H9 (cell line): Measurements from ENCODE around the gene NUP54. TPM values are rescaled to one million over a fixed set of nuclear protein-coding genes. Genes with fewer than 3 reads are reported as not detected.
A peak's percentile ranks its signal among the peaks of the same experiment; 100 is the strongest.

ENCODE experiments used
- DNase-seq: peaks from one replicate; pipeline ENCODE4 v3.0.0-alpha.2; 2017
- H2AFZ ChIP-seq: one replicate; pipeline ENCODE4 v1.6.1; 2013; ENCODE audit warnings: mild to moderate bottlenecking, low read length, control low read depth, moderate library complexity
- H2AK5ac ChIP-seq: 2 replicates; pipeline ENCODE4 v1.6.1; 2013; ENCODE audit warnings: low read length, control low read depth, mixed read lengths; ENCODE audit not compliant: insufficient read length
- H2BK120ac ChIP-seq: one replicate; pipeline ENCODE4 v1.6.1; 2013; ENCODE audit warnings: low read depth, mild to moderate bottlenecking, low read length, control low read depth, inconsistent platforms; ENCODE audit not compliant: poor library complexity, severe bottlenecking
- H2BK12ac ChIP-seq: 2 replicates; pipeline ENCODE4 v1.6.1; 2013; ENCODE audit warnings: low read length, control low read depth, mixed read lengths, low read depth; ENCODE audit not compliant: insufficient read length
- H2BK15ac ChIP-seq: 2 replicates; pipeline ENCODE4 v1.6.1; 2013; ENCODE audit warnings: low read depth, low read length, control low read depth
- H2BK20ac ChIP-seq: one replicate; pipeline ENCODE4 v1.6.1; 2013; ENCODE audit warnings: low read depth, mild to moderate bottlenecking, low read length, control low read depth, inconsistent platforms; ENCODE audit not compliant: poor library complexity, severe bottlenecking
- H2BK5ac ChIP-seq: 2 replicates; pipeline ENCODE4 v1.6.1; 2013; ENCODE audit warnings: low read length, control low read depth, mixed read lengths; ENCODE audit not compliant: insufficient read length
- H3K14ac ChIP-seq: 2 replicates; pipeline ENCODE4 v1.6.1; 2013; ENCODE audit warnings: low read length, control low read depth; ENCODE audit not compliant: insufficient read depth
- H3K18ac ChIP-seq: 2 replicates; pipeline ENCODE4 v1.6.1; 2013; ENCODE audit warnings: low read depth, mild to moderate bottlenecking, mixed read lengths, low read length, control low read depth; ENCODE audit not compliant: insufficient read length
- H3K23ac ChIP-seq: 2 replicates; pipeline ENCODE4 v1.6.1; 2013; ENCODE audit warnings: low read length, control low read depth, mixed read lengths, low read depth; ENCODE audit not compliant: insufficient read length
- H3K23me2 ChIP-seq: 2 replicates; pipeline ENCODE4 v1.6.1; 2013; ENCODE audit warnings: low read depth, mild to moderate bottlenecking, mixed read lengths, low read length, control low read depth; ENCODE audit not compliant: insufficient read length, poor library complexity, severe bottlenecking
- H3K27ac ChIP-seq: 2 replicates; pipeline ENCODE4 v1.5.1; 2013; ENCODE audit warnings: low read length, control low read depth, mixed read lengths, low read depth; ENCODE audit not compliant: insufficient read length
- H3K27me3 ChIP-seq: 2 replicates; pipeline ENCODE4 v1.6.1; 2013; ENCODE audit warnings: low read length, control low read depth, inconsistent platforms; ENCODE audit not compliant: insufficient read depth
- H3K4ac ChIP-seq: 2 replicates; pipeline ENCODE4 v1.6.1; 2013; ENCODE audit warnings: low read depth, mild to moderate bottlenecking, control low read depth, inconsistent platforms, low read length, moderate library complexity
- H3K4me1 ChIP-seq: 2 replicates; pipeline ENCODE4 v1.6.1; 2013; ENCODE audit warnings: low read length, control low read depth, inconsistent platforms; ENCODE audit not compliant: insufficient read depth
- H3K4me2 ChIP-seq: 2 replicates; pipeline ENCODE4 v1.6.1; 2013; ENCODE audit warnings: low read length, control low read depth, mixed read lengths; ENCODE audit not compliant: insufficient read length, insufficient read depth
- H3K56ac ChIP-seq: 2 replicates; pipeline ENCODE4 v1.6.1; 2013; ENCODE audit warnings: low read depth, mild to moderate bottlenecking, mixed read lengths, low read length, control low read depth; ENCODE audit not compliant: insufficient read length
- H3K79me1 ChIP-seq: 2 replicates; pipeline ENCODE4 v1.6.1; 2013; ENCODE audit warnings: low read depth, mild to moderate bottlenecking, moderate library complexity, low read length, control low read depth, inconsistent platforms; ENCODE audit not compliant: insufficient read depth, poor library complexity, severe bottlenecking
- H3K79me2 ChIP-seq: 2 replicates; pipeline ENCODE4 v1.6.1; 2013; ENCODE audit warnings: low read length, control low read depth, inconsistent platforms; ENCODE audit not compliant: insufficient read depth
- H3K9ac ChIP-seq: 2 replicates; pipeline ENCODE4 v1.6.1; 2013; ENCODE audit warnings: low read length, control low read depth, mixed read lengths; ENCODE audit not compliant: insufficient read length; ENCODE audit errors: extremely low read depth
- H3K9me3 ChIP-seq: one replicate; pipeline ENCODE4 v1.6.1; 2013; ENCODE audit warnings: low read depth, low read length, inconsistent platforms; ENCODE audit not compliant: control insufficient read depth
- H3T11ph ChIP-seq: one replicate; pipeline ENCODE4 v1.6.1; 2013; ENCODE audit warnings: mild to moderate bottlenecking, low read length, control low read depth, inconsistent platforms
- H4K20me1 ChIP-seq: one replicate; pipeline ENCODE4 v1.6.1; 2013; ENCODE audit not compliant: control insufficient read depth, insufficient read length, insufficient read depth
- H4K5ac ChIP-seq: 2 replicates; pipeline ENCODE4 v1.6.1; 2013; ENCODE audit warnings: low read depth, mild to moderate bottlenecking, mixed read lengths, low read length, control low read depth; ENCODE audit not compliant: insufficient read length
- H4K8ac ChIP-seq: replicated peaks from 2 replicates; pipeline ENCODE4 v1.6.1; 2013; ENCODE audit warnings: low read length, control low read depth, mixed read lengths, low read depth; ENCODE audit not compliant: insufficient read length
- H4K91ac ChIP-seq: 2 replicates; pipeline ENCODE4 v1.6.1; 2013; ENCODE audit warnings: low read depth, mild to moderate bottlenecking, moderate library complexity, mixed read lengths, low read length, control low read depth; ENCODE audit not compliant: insufficient read length
- H3K27ac Mint-ChIP-seq, 3 experiments: 2 replicates in 2 of 3; 3 replicates in 1 of 3; pipeline ENCODE4 v1.8.0; 2020 to 2021; ENCODE audit warnings: mixed read lengths in 3 of 3, mild to moderate bottlenecking in 1 of 3, moderate library complexity in 1 of 3
- H3K27me3 Mint-ChIP-seq: 2 replicates; pipeline ENCODE4 v1.8.0; 2021; ENCODE audit warnings: low read depth, mild to moderate bottlenecking, moderate library complexity, mixed read lengths
- H3K36me3 Mint-ChIP-seq, 3 experiments: 2 replicates in 2 of 3; 3 replicates in 1 of 3; pipeline ENCODE4 v1.8.0; 2020 to 2021; ENCODE audit warnings: low read depth in 3 of 3, mixed read lengths in 3 of 3; ENCODE audit not compliant: insufficient read depth in 1 of 3
- H3K4me1 Mint-ChIP-seq, 2 experiments: 2 replicates each; pipeline ENCODE4 v1.8.0; 2020; ENCODE audit warnings: mixed read lengths in 2 of 2
- H3K4me3 Mint-ChIP-seq, 2 experiments: 2 replicates in 1 of 2; 3 replicates in 1 of 2; pipeline ENCODE4 v1.8.0; 2020 to 2021; ENCODE audit warnings: mild to moderate bottlenecking in 2 of 2, mixed read lengths in 2 of 2, moderate library complexity in 1 of 2
- H3K9me3 Mint-ChIP-seq, 2 experiments: 2 replicates in 1 of 2; 3 replicates in 1 of 2; pipeline ENCODE4 v1.8.0; 2020; ENCODE audit warnings: mild to moderate bottlenecking in 2 of 2, mixed read lengths in 2 of 2, moderate library complexity in 1 of 2
- CTCF ChIP-seq: fragments of 200-600 bp; sonication (generic); conservative IDR thresholded peaks from 3 replicates; pipeline ENCODE4 v1.8.0; 2021; ENCODE audit warnings: antibody characterized with exemption, mild to moderate bottlenecking
- WGBS: extraction: QIAGEN DNeasy Blood & Tissue Kit; methylation state at CpG from one replicate; pipeline ENCODE4 v1.1.7; 2013; ENCODE audit warnings: missing lambda C conversion rate, low lambda C conversion rate, mixed read lengths; ENCODE audit not compliant: insufficient read length; ENCODE audit errors: extremely low coverage; 5-methylcytosine and 5-hydroxymethylcytosine counted together
- total RNA-seq: library from RNA; stranded (reverse); gene quantifications from 2 replicates; pipeline ENCODE4 v1.2.1, GENCODE V29; 2021

Gene NUP54
- total RNA-seq, 1 experiment from 2014 or later: 129 TPM

GRCh38 chr4:76179398-76180318 is 31.5 kb upstream of the NUP54 start:
- H2AFZ ChIP-seq: no peak overlapping the region
- no peak overlapping the region for H2BK12ac ChIP-seq
- H2AK5ac ChIP-seq: no peak overlapping the region
- peaks cover 2 to 7% (median 6%) of the 10 kb centered on the region in 3 experiments; a peak in 2 of 7 replicates for H3K36me3 Mint-ChIP-seq
- no peaks in the 10 kb centered on the region for H4K20me1 ChIP-seq
- no peaks in the 10 kb centered on the region for H3K4me1 ChIP-seq
- H3K4me3 Mint-ChIP-seq: no peak overlapping the region
- H3K9me3 Mint-ChIP-seq: no peaks in the 10 kb centered on the region
- no peak overlapping the region for H3K18ac ChIP-seq
- no peaks in the 10 kb centered on the region for H3K79me1 ChIP-seq
- H4K8ac ChIP-seq: no peak overlapping the region
- no CpG with 5 or more reads among the region's 11 CpGs for WGBS
- no peak overlapping the region for H3T11ph ChIP-seq
- no peak overlapping the region for H3K27ac ChIP-seq
- no peak overlapping the region for H2BK5ac ChIP-seq
- no peak overlapping the region for H2BK15ac ChIP-seq
- H3K9ac ChIP-seq: no peak overlapping the region
- no peaks in the 10 kb centered on the region for H3K23me2 ChIP-seq
- no peak overlapping the region for H3K4me2 ChIP-seq
- TF ChIP-seq CTCF: peak; percentile 96
- no peaks in the 10 kb centered on the region for H3K27me3 ChIP-seq
- H3K23ac ChIP-seq: no peak overlapping the region
- peak overlapping the region in 1 of 3 experiments; percentile 37; a peak in 1 of 7 replicates for H3K27ac Mint-ChIP-seq
- peak; percentile 82 for DNase-seq
- no peaks in the 10 kb centered on the region for H3K79me2 ChIP-seq
- no peaks in the 10 kb centered on the region for H3K27me3 Mint-ChIP-seq
- no peak overlapping the region for H3K56ac ChIP-seq
- H4K91ac ChIP-seq: no peak overlapping the region
- no peaks in the 10 kb centered on the region for H3K4me1 Mint-ChIP-seq
- H4K5ac ChIP-seq: no peak overlapping the region
- no peaks in the 10 kb centered on the region for H3K9me3 ChIP-seq
- H2BK20ac ChIP-seq: no peak overlapping the region
- no peak overlapping the region for H3K4ac ChIP-seq
- H2BK120ac ChIP-seq: no peak overlapping the region
- H3K14ac ChIP-seq: no peak overlapping the region
